ENCODE results near the gene GORASP1.

DNA sequence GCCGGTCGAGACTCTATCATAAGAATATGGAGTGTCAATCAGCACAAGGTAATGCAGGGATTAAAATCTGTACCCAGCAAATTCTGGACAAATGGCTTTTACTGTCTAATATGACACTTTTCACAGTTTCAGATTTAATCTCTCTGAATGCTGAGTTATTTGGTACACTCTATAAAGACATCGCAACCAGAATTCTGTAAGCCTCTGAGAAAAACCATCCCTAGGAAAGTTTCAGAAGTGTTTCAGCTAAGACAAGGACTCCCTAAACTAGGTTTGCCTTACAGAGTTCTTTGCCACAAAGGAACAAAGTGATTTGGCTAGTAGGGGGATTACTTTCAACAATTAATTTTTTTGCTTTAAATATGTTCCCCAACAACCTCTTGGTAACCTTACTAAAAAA is 44.3 kb downstream of the GORASP1 start:
- TF ChIP-seq POLR2A (IDR thresholded peaks at IDR 0.05; ENCODE audit: control extremely low read depth in 1 of 2, low read depth in 2 of 2, low read length in 2 of 2) (no peak), RFX5 (IDR thresholded peaks at IDR 0.05; ENCODE audit: borderline replicate concordance, low read depth, low read length) (no peak), JUN (IDR thresholded peaks at IDR 0.05; ENCODE audit: low read depth, low read length) (no peak), RBBP5 (IDR thresholded peaks at IDR 0.05; ENCODE audit: borderline replicate concordance, low read depth, low read length) (no peak), TAF1 (IDR thresholded peaks at IDR 0.05; ENCODE audit: low read depth, low read length) (no peak), ZNF274 (IDR thresholded peaks at IDR 0.05; ENCODE audit: borderline replicate concordance, extremely low read depth, low read length) (no peak), POLR2AphosphoS5 (IDR thresholded peaks at IDR 0.05; ENCODE audit: low read depth, low read length) (no peak)
- TF ChIP-seq, protein P1, sequence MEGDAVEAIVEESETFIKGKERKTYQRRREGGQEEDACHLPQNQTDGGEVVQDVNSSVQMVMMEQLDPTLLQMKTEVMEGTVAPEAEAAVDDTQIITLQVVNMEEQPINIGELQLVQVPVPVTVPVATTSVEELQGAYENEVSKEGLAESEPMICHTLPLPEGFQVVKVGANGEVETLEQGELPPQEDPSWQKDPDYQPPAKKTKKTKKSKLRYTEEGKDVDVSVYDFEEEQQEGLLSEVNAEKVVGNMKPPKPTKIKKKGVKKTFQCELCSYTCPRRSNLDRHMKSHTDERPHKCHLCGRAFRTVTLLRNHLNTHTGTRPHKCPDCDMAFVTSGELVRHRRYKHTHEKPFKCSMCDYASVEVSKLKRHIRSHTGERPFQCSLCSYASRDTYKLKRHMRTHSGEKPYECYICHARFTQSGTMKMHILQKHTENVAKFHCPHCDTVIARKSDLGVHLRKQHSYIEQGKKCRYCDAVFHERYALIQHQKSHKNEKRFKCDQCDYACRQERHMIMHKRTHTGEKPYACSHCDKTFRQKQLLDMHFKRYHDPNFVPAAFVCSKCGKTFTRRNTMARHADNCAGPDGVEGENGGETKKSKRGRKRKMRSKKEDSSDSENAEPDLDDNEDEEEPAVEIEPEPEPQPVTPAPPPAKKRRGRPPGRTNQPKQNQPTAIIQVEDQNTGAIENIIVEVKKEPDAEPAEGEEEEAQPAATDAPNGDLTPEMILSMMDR (IDR thresholded peaks at IDR 0.05; ENCODE audit: control extremely low read depth in 1 of 3, insufficient read depth in 1 of 3, low read depth in 1 of 3, low read length in 3 of 3) = no peak

All from H1 (cell line).